B cell (primary cell): ENCODE results near the gene NDUFB10. TPM values are rescaled to one million over a fixed set of nuclear protein-coding genes. Genes with fewer than 3 reads are reported as not detected.

Experiments used
- ATAC-seq: fragments of 200-7000 bp; cut with Tn5 transposase; one replicate; pipeline ENCODE4 v1.10.0; 2021; ENCODE audit warnings: low read depth, mild to moderate bottlenecking, moderate number of reproducible peaks, moderate library complexity
- CTCF ChIA-PET: fragments of 350-600 bp; sonication (Branson Sonifier 250); formaldehyde crosslinking; loops from one replicate; lab custom pipeline; 2021; ENCODE audit warnings: antibody characterized with exemption, inconsistent platforms; lab: Charles Lee
- POLR2A ChIA-PET: fragments of 350-600 bp; sonication (Branson Sonifier 250); formaldehyde crosslinking; loops from one replicate; lab custom pipeline; 2021; ENCODE audit warnings: antibody characterized with exemption; lab: Charles Lee
- DNase-seq: peaks from one replicate; pipeline ENCODE4 v3.0.0; 2013
- H2AFZ ChIP-seq: 2 replicates; pipeline ENCODE4 v1.6.1; 2012; ENCODE audit warnings: mild to moderate bottlenecking, low read depth, low read length; ENCODE audit not compliant: insufficient read depth, poor library complexity, severe bottlenecking
- H3K27ac ChIP-seq, 2 donors: 1 replicate in 1 of 2; 2 replicates in 1 of 2; pipeline ENCODE4 v1.5.1; 2012 to 2013; ENCODE audit warnings: low read length in 2 of 2, mild to moderate bottlenecking in 2 of 2, moderate library complexity in 1 of 2
- H3K27me3 ChIP-seq, 4 experiments: fragments of 200-600 bp in 1 of 4; sonication (generic) in 1 of 4; replicated peaks in 1 of 4; 1 replicate in 2 of 4; 2 replicates in 2 of 4; pipeline versions ENCODE4 v1.6.1 to v1.7.0; 2013 to 2016; ENCODE audit warnings: low read length in 3 of 4, mild to moderate bottlenecking in 2 of 4, mixed read lengths in 1 of 4, moderate library complexity in 1 of 4; ENCODE audit not compliant: insufficient read depth in 4 of 4, control insufficient read depth in 3 of 4; ENCODE audit errors: control extremely low read depth in 1 of 4
- H3K36me3 ChIP-seq, 2 experiments: replicated peaks in 1 of 2; 1 replicate in 1 of 2; 2 replicates in 1 of 2; pipeline versions ENCODE4 v1.6.1 to v1.7.1; 2013; ENCODE audit warnings: low read length in 1 of 2; ENCODE audit not compliant: insufficient read depth in 2 of 2, control insufficient read depth in 1 of 2; ENCODE audit errors: control extremely low read depth in 1 of 2, extremely low read depth in 1 of 2
- H3K4me1 ChIP-seq, 2 donors: fragments of 200-600 bp in 1 of 2; sonication (generic) in 1 of 2; 1 replicate in 1 of 2; 2 replicates in 1 of 2; pipeline versions ENCODE4 v1.5.1 to v1.6.1; 2013 to 2017; ENCODE audit warnings: low read length in 2 of 2; ENCODE audit not compliant: control insufficient read depth in 2 of 2, insufficient read depth in 2 of 2
- H3K4me2 ChIP-seq: replicated peaks from 2 replicates; pipeline ENCODE3; 2012; ENCODE audit warnings: mild to moderate bottlenecking, low read depth, low read length; ENCODE audit not compliant: poor library complexity, severe bottlenecking
- H3K4me3 ChIP-seq, 5 experiments: fragments of 200-600 bp in 1 of 5; sonication (generic) in 1 of 5; 1 replicate in 3 of 5; 2 replicates in 2 of 5; pipeline versions ENCODE4 v1.5.1 to v1.7.0; 2011 to 2016; ENCODE audit warnings: low read length in 4 of 5, mild to moderate bottlenecking in 4 of 5, low read depth in 2 of 5, control low read depth in 1 of 5, moderate library complexity in 1 of 5; ENCODE audit not compliant: insufficient read depth in 1 of 5; ENCODE audit errors: control extremely low read depth in 1 of 5, extremely low read depth in 1 of 5
- H3K79me2 ChIP-seq: fragments of 200-600 bp; sonication (generic); one replicate; pipeline ENCODE4 v1.6.0; 2016; ENCODE audit warnings: low read length; ENCODE audit not compliant: control insufficient read depth, insufficient read depth
- H3K9ac ChIP-seq: fragments of 200-600 bp; sonication (generic); 2 replicates; pipeline ENCODE4 v1.6.1; 2017; ENCODE audit warnings: mild to moderate bottlenecking, low read length, moderate library complexity
- H3K9me3 ChIP-seq, 3 donors: one replicate each; pipeline versions ENCODE4 v1.6.1 to v1.7.1; 2013; ENCODE audit warnings: low read length in 2 of 3; ENCODE audit not compliant: control insufficient read depth in 2 of 3, insufficient read depth in 1 of 3; ENCODE audit errors: control extremely low read depth in 1 of 3
- H4K20me1 ChIP-seq: 2 replicates; pipeline ENCODE4 v1.6.0; 2012; ENCODE audit warnings: mild to moderate bottlenecking, low read length; ENCODE audit not compliant: insufficient read depth, control insufficient read depth, poor library complexity, severe bottlenecking
- H3K27ac Mint-ChIP-seq: one replicate; pipeline ENCODE4 v1.8.0; 2021; ENCODE audit warnings: mixed read lengths
- H3K27me3 Mint-ChIP-seq: one replicate; pipeline ENCODE4 v1.8.0; 2021; ENCODE audit warnings: mixed read lengths
- H3K4me1 Mint-ChIP-seq: one replicate; pipeline ENCODE4 v1.8.0; 2021; ENCODE audit warnings: mixed read lengths
- H3K4me3 Mint-ChIP-seq: one replicate; pipeline ENCODE4 v1.8.0; 2021; ENCODE audit warnings: mixed read lengths
- H3K9me3 Mint-ChIP-seq: one replicate; pipeline ENCODE4 v1.8.0; 2022; ENCODE audit warnings: mixed read lengths; ENCODE audit not compliant: insufficient read depth
- CTCF ChIP-seq: fragments of 200-600 bp; IDR thresholded peaks from one replicate; pipeline ENCODE4 v1.8.0; 2022; ENCODE audit warnings: antibody characterized with exemption, mild to moderate bottlenecking
- EZH2 ChIP-seq: IDR thresholded peaks from 2 replicates; pipeline ENCODE4 v1.6.1; 2012; ENCODE audit warnings: borderline replicate concordance, low read depth, mild to moderate bottlenecking, moderate library complexity, low read length; ENCODE audit not compliant: insufficient read depth, poor library complexity, severe bottlenecking
- WGBS: methylation state at CpG from one replicate; pipeline ENCODE4 v1.1.5; 2013; ENCODE audit warnings: missing lambda C conversion rate; ENCODE audit not compliant: insufficient coverage; 5-methylcytosine and 5-hydroxymethylcytosine counted together
- intact Hi-C: fragments of 100-400 bp; cut with micrococcal nuclease; formaldehyde crosslinking; loops from one replicate; pipeline ENCODE4 v1.10.0; 2022
- polyA plus RNA-seq: library from polyadenylated mRNA; depleted of rRNA; stranded (reverse); fragments of >200 nt; gene quantifications from 2 replicates; pipeline ENCODE4 v1.2.3, GENCODE V29; 2012
- total RNA-seq, 2 donors: library from RNA; stranded (reverse); fragments of 120-200 nt in 1 of 2; gene quantifications; 1 replicate in 1 of 2; 2 replicates in 1 of 2; pipeline versions ENCODE4 v1.2.3 to v1.2.4, GENCODE V29; 2013 to 2022

NDUFB10 gene
- total and polyA plus RNA-seq, 2 donors (not counting 1 experiment from before 2014, with no cell fraction given), result 70.4 to 92.6 TPM

- TF ChIP-seq EZH2 (no peak), CTCF (no peak)
- Histone ChIP-seq H3K36me3 (no peaks in the 10 kb centered on the region), H2AFZ (no peak overlapping the region), H3K27ac (no peak overlapping the region), H3K9me3 (peaks cover 0 to 10% (median 0%) of the 10 kb centered on the region in 3 donors), H3K4me1 (peaks cover 9 to 14% of the 10 kb centered on the region in 2 donors), H3K79me2 (no peaks in the 10 kb centered on the region), H3K4me2 (no peak overlapping the region), H3K4me3 (no peak overlapping the region), H3K9ac (no peak overlapping the region), H4K20me1 (no peaks in the 10 kb centered on the region), H3K27me3 (peaks cover 0 to 33% (median 14%) of the 10 kb centered on the region in 4 experiments)
- no peak for ATAC-seq
- Mint-ChIP-seq H3K9me3 (no peaks in the 10 kb centered on the region), H3K27me3 (peaks cover 22% of the 10 kb centered on the region), H3K4me1 (peaks cover 4% of the 10 kb centered on the region), H3K4me3 (no peak overlapping the region), H3K27ac (no peak overlapping the region)
- ChIA-PET CTCF (no interaction called here), POLR2A (no interaction called here)
- WGBS, result 68% methylated on average over 8 of the region's 11 CpGs
- intact Hi-C loops, result loop anchor here (5.0 kb wide), 1 partner anchor 154 kb away; the partner anchor contains the start of genes EME2, MRPS34 and NME3
- no peak for DNase-seq
Measured at GRCh38 chr16:1926271-1926670, 33.1 kb upstream of the NDUFB10 start.

GRCh38 chr16:1929105-1929504, 30.2 kb upstream of the NDUFB10 start:
- POLR2A ChIA-PET, result interaction anchor here (0.6 to 1.6 kb wide), 4 partner anchors 14 to 226 kb away, joined by 3 to 8 read pairs (median 4); partner anchors contain the start of genes EME2, MRPS34, MSRB1 and TRAF7
- DNase-seq (no peak), ATAC-seq (peak; percentile 3)
- Mint-ChIP-seq H3K27ac (peak overlapping the region; percentile 66), H3K4me1 (peaks cover 4% of the 10 kb centered on the region), H3K27me3 (peaks cover 7% of the 10 kb centered on the region), H3K4me3 (peak overlapping the region; percentile 78), H3K9me3 (no peaks in the 10 kb centered on the region)
- peak overlapping the region in 1 of 2 donors; percentile 27 for H3K27ac ChIP-seq
- peaks cover 0 to 12% (median 4%) of the 10 kb centered on the region in 4 experiments for H3K27me3 ChIP-seq
- H3K79me2 ChIP-seq, result no peaks in the 10 kb centered on the region
- H3K9ac ChIP-seq, result peak overlapping the region; percentile 58
- peaks cover 0 to 4% (median 0%) of the 10 kb centered on the region in 3 donors for H3K9me3 ChIP-seq
- intact Hi-C loops, result loop anchor here (1.0 to 5.0 kb wide), 3 partner anchors 13 to 157 kb away; partner anchors contain the start of genes EME2, MRPS34, NDUFB10 and NME3
- CTCF ChIA-PET, result interaction anchor here (0.5 to 2.3 kb wide), 11 partner anchors 13 to 391 kb away, joined by 3 to 14 read pairs (median 4); partner anchors contain the start of genes MSRB1, NUBP2 and SPSB3
- 12% methylated on average over 7 of the region's 11 CpGs for WGBS
- no peaks in the 10 kb centered on the region for H3K36me3 ChIP-seq
- H2AFZ ChIP-seq, result peak overlapping the region; percentile 91
- no peaks in the 10 kb centered on the region for H4K20me1 ChIP-seq
- peak overlapping the region; percentile 96 for H3K4me2 ChIP-seq
- H3K4me1 ChIP-seq, result peaks cover 4 to 10% of the 10 kb centered on the region in 2 donors
- peak overlapping the region in 4 of 5 experiments; percentile 43 to 65 (median 58) for H3K4me3 ChIP-seq
- TF ChIP-seq CTCF, result no peak
- TF ChIP-seq EZH2, result no peak
